Right lobe of liver (tissue), 4 donors: ENCODE results near the gene SH3GLB2.

Experiments used
- POLR2A ChIP-seq: fragments of 450-650 bp; IDR thresholded peaks from one replicate; pipeline ENCODE4 v1.6.1; 2017; ENCODE audit warnings: antibody characterized with exemption, mild to moderate bottlenecking
- TF ChIP-seq, protein P1 (sequence below), 4 donors: fragments of 200-600 bp in 3 of 4; fragments of 450-650 bp in 1 of 4; IDR thresholded peaks; one replicate each; pipeline versions ENCODE4 v1.5.1 to v1.8.0; 2016 to 2022; ENCODE audit warnings: antibody characterized with exemption in 4 of 4, mild to moderate bottlenecking in 2 of 4
- donor health status: DM: no; HTN: no; CAD: no.
- donor health status: DM: no; HTN: no; CAD: no.
- donor health status: DM: no; HTN: yes; CAD: no.

DNA sequence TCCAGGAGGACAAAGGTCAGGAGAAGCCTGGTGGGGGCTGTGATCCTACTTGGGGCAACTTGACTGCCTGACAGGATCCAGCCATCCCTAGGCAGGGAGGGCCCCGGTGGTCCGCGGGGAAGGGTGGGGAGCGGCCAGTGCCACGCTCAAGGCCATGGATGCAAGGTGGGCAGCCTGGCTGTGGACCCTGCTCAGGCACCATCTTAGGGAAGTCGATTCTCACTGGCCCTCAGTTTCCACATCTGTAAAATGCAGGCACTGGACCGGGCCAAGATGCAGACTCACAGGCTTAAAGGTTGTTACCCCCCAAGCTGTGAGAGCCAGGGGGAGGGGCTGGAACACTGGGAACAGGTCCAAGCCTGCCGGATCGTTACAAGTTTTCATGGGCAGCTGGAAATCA is 44.0 kb upstream of the SH3GLB2 start:
- TF ChIP-seq, protein P1, sequence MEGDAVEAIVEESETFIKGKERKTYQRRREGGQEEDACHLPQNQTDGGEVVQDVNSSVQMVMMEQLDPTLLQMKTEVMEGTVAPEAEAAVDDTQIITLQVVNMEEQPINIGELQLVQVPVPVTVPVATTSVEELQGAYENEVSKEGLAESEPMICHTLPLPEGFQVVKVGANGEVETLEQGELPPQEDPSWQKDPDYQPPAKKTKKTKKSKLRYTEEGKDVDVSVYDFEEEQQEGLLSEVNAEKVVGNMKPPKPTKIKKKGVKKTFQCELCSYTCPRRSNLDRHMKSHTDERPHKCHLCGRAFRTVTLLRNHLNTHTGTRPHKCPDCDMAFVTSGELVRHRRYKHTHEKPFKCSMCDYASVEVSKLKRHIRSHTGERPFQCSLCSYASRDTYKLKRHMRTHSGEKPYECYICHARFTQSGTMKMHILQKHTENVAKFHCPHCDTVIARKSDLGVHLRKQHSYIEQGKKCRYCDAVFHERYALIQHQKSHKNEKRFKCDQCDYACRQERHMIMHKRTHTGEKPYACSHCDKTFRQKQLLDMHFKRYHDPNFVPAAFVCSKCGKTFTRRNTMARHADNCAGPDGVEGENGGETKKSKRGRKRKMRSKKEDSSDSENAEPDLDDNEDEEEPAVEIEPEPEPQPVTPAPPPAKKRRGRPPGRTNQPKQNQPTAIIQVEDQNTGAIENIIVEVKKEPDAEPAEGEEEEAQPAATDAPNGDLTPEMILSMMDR (IDR thresholded peaks at IDR 0.05): no peak
- no peak for TF ChIP-seq POLR2A
